Fibroblast of skin of right quadriceps (primary cell): ENCODE measurements around the gene NLK.
"Not testable (repeated sequence)": the region's sequence is repeated elsewhere in the genome, so short reads cannot be mapped to it uniquely, and the experiment has no call there.

Source experiments
- DNase-seq: peaks from one replicate; pipeline ENCODE4 v3.0.0-alpha.2; 2013

NLK gene

GRCh38 chr17:28076144-28076543, 33.7 kb downstream of the NLK start:
- no peak for DNase-seq

- not testable (repeated sequence) for DNase-seq
Measured at GRCh38 chr17:28077140-28077539, 34.7 kb downstream of the NLK start.

DNA sequence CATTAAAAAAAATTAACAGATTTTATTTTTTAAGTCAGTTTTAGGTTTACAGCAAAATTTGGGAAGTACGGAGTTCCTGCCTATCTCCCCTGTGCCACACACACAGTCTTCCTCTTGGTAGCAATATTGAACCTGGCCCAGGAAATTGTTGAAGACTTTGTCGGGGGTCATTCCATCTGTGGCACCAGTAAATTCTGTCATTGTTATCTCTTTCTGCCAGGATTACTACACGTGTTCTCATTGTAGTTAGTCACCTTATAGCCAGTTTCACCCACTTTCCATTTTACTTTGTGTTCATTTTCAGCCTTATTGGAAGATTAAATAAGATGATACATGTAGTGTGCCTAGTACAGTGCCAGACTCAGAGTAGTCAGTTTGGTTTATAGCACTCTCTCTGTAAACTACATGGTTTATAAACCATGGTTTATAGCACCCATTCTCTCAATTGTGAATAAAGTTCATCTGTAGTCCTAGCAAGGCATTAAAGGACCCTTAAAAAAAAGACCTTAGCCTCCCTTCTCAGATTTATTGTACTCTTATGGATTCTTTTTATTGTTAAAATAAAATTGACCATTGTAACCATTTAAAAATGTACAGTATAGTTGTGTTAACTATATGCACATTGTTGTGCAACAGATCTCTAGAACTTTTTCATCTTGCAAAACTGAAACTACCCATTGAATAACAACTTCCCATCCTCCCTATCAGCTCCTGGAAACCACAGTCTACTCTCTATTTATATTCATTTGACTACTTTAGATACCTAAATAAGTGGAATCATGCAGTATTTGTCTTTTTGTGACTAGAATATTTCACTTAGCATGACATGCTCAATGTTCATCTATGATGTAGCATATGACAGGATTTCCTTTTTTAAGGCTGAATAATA, 36.1 kb downstream of the NLK start:
- DNase-seq = no peak

DNA sequence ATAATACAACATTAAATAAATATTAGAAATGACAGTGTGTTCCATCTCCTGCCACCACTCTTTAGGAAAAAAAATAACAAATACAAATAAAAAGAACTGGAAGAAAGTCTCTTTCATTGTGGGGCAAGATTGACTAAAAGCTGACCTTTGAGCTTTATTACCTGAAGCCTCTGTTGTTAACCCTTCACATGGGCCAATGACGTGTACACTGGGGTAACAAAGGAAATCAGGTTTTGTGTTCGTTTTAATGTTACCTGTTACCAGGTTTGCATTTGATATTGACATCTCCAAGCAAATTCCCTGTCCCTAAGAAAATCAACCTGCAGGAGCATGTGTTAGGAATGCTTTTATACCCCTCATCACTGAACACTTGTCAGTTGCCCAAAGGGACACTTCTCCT, 39.0 kb downstream of the NLK start:
- DNase-seq = no peak

- no peak for DNase-seq
Measured at GRCh38 chr17:28085766-28086165, 43.3 kb downstream of the NLK start.

DNA sequence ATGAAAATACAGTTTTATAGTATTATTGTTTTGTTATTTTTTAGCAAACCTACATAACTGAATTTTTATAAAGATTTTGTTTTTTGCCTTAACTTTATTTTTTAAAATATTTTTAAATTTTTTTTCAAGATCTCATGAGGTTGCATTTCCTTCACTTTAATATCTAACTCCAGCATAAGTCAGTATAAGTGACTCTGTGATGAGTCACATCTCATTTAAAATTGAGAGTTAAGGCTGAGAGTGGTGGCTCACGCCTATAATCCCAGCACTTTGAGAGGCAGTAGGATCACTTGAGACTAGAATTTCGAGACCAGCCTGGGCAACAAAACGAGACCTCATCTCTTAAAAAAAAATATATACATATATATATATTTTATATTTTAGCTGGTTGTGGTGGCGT, 44.0 kb downstream of the NLK start:
- DNase-seq = peak; percentile 18

GRCh38 chr17:28087743-28088142, 45.3 kb downstream of the NLK start:
- DNase-seq = no peak

GRCh38 chr17:28090551-28090950, 48.1 kb downstream of the NLK start:
- no peak for DNase-seq

DNA sequence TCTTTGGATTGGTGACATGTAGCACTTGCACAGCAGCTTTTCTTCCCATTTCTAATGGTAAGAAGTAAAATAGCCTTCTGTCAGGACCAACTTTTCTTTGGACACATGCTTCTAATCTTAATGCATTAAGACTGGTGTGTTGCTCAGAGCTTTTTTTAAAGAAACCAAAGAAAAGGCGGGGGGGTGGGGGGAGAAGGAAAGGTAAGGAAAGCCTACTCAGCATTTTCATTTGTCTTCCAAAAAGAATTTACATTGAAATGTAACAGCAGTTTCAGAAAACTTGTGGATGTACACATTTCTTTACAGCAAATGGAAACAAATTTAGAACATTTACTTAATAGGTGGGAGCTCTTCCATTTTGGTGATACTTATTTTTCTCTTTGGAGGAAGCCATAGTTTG, 49.6 kb downstream of the NLK start:
- no peak for DNase-seq

GRCh38 chr17:28093999-28094716, 51.7 kb downstream of the NLK start:
- no peak for DNase-seq

GRCh38 chr17:28096756-28097155, 54.3 kb downstream of the NLK start:
- DNase-seq = no peak

GRCh38 chr17:28097254-28097653, 54.8 kb downstream of the NLK start:
- DNase-seq = no peak

DNA sequence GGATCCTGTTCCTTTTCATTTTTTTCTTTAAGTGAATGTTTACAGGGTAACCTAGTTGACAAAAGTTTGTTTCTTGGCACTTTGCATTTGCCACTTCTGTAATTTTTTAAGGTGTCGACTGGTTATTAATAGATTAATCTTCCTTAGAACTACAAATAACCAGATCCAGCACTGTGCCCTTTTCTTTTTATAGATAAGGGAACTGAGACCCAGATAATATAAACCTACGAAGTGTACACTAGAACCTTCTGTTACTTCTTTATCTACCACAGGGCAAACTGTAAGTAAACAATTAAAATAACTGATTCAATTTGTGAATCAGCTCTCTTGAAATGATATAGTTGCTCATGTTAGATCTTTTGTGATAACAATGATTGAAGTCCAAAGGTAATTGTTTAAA, 55.4 kb downstream of the NLK start:
- no peak for DNase-seq

DNA sequence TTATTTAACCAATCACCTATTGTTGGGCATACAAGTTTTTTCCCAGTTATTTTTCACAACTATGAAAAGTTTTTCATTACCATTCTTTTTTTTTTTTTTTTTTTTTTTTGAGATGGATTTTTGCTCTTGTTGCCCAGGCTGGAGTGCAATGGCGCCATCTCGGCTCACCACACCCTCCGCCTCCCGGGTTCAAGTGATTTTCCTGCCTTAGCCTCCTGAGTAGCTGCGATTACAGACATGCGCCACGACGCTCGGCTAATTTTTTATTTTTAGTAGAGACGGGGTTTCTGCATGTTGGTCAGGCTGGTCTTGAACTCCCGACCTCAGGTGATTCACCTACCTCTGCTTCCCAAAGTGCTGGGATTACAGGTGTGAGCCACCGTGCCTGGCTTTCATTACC, 56.1 kb downstream of the NLK start:
- not testable (repeated sequence) for DNase-seq

DNA sequence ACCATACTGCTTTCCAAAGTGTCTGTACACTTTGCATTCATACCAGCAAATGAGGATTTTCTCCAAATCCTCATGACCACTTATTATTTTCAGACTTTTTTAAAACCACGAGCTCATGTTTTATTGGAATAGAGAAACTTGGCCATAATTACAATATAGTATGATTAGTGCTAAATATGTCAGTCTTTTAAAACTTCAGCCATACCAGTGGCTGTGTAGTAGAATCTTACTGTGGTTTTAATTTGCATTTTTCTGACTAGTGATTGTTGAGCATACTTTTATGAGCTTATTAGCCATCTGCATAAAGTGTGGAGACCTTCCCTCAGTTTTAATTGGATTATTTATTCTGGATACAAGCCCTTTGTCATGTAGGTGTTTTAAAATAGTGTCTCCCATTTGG, 57.8 kb downstream of the NLK start:
- no peak for DNase-seq

- DNase-seq = no peak
Measured at GRCh38 chr17:28100936-28101335, 58.5 kb downstream of the NLK start.

- no peak for DNase-seq
Measured at GRCh38 chr17:28101919-28102318, 59.4 kb downstream of the NLK start.

DNA sequence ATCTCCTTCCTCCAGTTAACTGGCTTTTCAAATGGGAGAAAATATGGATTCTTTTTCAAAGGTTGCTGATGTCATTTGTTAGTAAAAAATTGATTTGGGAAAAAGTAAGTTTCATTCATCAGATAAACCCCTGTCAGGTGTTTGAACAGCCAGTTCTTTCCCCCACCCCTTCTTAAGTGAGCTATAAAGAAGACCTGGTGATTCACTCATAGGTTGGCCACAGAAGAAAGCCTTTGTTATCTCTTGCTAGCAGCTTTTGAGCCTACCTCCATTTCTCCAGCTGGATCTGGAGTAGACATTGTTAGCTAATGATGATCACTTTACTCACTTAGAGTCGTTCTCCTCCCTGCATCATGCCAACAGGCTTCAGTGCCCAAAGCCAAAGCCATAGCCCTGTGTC, 63.0 kb downstream of the NLK start:
- no peak for DNase-seq

- DNase-seq = no peak
Measured at GRCh38 chr17:28110184-28110583, 67.7 kb downstream of the NLK start.

- DNase-seq = no peak
Measured at GRCh38 chr17:28112181-28112580, 69.7 kb downstream of the NLK start.

DNA sequence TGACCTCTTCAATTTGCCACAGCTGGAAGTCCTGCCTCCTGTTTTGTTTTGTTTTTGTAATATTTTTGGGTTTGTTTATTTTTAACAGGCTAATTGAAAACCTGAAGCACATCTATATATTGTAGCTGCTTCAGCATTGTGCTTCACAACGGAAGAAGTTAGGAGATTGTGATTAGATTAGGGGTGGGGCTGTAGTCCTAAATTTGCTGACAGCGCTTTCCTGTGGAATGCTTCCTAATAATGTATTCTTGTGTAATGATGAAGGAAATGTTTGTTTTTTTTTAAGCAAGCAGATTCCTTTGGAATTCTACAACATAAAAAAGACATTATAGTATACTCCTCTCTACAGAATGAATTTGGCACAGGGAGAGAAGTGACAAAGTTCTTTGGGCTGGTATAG, 70.1 kb downstream of the NLK start:
- DNase-seq = peak; percentile 46

GRCh38 chr17:28113269-28113668, 70.8 kb downstream of the NLK start:
- DNase-seq = no peak

DNA sequence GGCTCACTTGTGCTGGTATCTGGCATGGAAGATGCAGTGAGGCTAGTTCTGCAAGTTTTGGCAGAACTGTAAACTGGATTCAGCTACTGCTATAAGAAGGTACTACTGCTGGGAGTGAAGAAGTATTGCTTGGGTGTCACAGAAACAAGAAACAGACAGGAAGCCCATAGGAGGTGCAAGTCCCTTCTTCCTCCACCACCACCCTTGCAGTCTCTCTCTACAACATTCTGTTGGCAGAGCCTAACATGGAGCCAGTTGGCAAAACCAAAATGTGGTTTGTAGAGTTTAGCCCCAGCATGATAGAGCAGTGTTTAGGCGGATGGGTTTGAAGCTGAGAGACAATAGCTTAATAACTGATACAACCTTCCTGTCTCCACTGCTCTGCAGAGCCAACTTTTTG, 72.6 kb downstream of the NLK start:
- no peak for DNase-seq

GRCh38 chr17:28117304-28117703, 74.8 kb downstream of the NLK start:
- DNase-seq = no peak
